ENCODE results near the gene JUP. TPM values are rescaled to one million over a fixed set of nuclear protein-coding genes. Genes with fewer than 3 reads are reported as not detected.
"Not testable (repeated sequence)": the region's sequence is repeated elsewhere in the genome, so short reads cannot be mapped to it uniquely, and the experiment has no call there.

Gene JUP
- total RNA-seq, 1 experiment from 2014 or later: 6.4 TPM

DNA sequence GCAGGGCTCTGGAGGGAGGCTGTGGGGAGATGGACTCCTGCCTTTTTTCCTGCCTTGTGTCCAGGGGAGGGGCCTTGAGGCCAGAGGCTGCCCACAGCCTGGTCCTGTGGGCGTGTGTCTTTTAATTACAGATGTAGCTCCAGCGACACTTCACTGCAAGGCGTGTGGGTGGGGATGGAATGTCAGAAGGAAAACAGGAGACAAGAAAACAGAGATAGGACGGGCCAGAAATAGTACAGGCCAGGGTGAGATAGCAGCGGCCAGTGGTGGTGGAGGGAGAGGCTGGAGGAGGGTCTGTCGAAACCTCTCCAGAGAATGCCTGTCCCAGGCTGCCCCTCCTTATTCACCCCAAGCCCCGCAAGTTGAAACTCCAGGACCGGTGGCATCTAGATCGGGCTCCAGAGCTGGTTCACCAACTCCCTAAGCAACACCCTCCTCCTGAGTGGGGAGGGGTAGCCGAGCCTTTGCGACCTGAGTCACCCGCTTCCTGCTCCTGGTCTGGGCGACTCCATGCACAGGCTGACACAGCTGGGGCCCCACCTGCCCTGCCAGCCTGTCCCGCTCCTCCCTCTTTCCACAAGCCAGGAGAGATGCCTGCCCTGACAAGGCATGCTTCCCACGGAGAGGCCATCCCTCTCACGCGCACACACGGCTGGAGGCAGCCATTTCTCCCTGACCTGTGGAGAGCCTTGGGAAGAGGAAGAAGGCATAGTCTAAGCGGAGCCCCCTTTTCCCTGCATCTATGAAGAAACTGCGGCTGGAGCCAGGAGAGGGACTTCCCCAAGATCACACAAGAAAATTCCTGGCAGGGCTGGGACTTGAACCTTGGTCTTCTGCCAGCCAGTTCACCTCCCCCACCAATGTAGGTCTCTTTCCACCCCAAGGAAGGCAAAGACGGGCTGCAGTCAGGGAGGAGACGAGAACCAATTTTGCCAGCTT is 6.6 kb upstream of the JUP start:
- Histone ChIP-seq H3K4me3 (no peak overlapping the region), H3K9me3 (no peaks in the 10 kb centered on the region), H3K36me3 (no peaks in the 10 kb centered on the region), H3K27me3 (no peaks in the 10 kb centered on the region)
- DNase-seq: peak; percentile 64

GRCh38 chr17:41787021-41787418 is 509 bp upstream of the JUP start:
- H3K4me3 ChIP-seq: no peak overlapping the region

GRCh38 chr17:41785859-41786226 is 668 bp downstream of the JUP start:
- H3K9me3 ChIP-seq: no peaks in the 10 kb centered on the region
- H3K27me3 ChIP-seq: no peaks in the 10 kb centered on the region
- peak overlapping the region; percentile 46 for H3K4me3 ChIP-seq
- no peaks in the 10 kb centered on the region for H3K36me3 ChIP-seq
- no peak for DNase-seq

More at GRCh38 chr17:41787021-41787418, 509 bp upstream of the JUP start:
- Histone ChIP-seq H3K9me3 (no peaks in the 10 kb centered on the region), H3K36me3 (no peaks in the 10 kb centered on the region), H3K27me3 (no peaks in the 10 kb centered on the region)
- DNase-seq: no peak

DNA sequence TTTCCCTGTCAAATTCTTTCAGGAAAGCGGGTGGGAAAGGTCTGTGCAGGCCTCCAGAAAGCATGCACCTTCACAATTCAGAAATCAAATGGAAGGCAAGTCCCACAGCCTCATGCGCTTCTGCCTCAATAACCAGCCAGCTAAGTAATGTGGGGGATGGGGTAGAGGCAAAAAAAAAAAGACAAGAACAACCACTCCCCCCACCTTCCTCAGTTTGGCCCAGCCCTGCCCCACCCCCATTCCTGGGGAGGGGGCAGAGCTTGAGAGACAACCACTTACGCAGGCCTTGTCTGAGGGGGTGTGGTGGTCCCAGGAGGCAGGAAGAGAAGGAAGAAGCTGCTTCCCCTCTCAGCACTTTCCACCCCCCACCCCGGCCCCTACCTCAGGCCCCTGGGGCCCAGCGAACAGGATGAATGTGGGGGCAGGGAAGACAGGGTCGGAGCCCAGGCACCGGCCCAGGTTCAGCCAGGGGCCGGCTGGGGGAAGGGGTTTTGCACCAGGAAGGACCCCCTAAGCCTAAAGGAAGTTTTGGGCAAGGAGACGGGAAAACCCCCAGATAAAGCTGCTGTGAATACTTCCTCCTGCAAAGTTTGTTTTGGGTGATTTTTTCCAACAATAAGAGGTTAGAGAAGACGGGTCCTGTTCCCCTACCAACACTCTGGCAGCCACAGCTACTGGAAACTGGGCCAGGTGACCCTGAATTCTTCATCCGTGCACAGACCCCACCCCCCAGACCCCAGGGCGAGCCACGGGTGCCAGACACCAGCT is 1.2 kb downstream of the JUP start:
- Histone ChIP-seq H3K4me3 (no peak overlapping the region; the same call in 1 of the 2 replicates), H3K9me3 (no peaks in the 10 kb centered on the region), H3K27me3 (no peaks in the 10 kb centered on the region), H3K36me3 (no peaks in the 10 kb centered on the region)
- no peak for DNase-seq

GRCh38 chr17:41784207-41784744 is 2.2 kb downstream of the JUP start:
- H3K4me3 ChIP-seq: no peak overlapping the region
- H3K9me3 ChIP-seq: no peaks in the 10 kb centered on the region
- DNase-seq: no peak
- H3K27me3 ChIP-seq: no peaks in the 10 kb centered on the region
- H3K36me3 ChIP-seq: no peaks in the 10 kb centered on the region

GRCh38 chr17:41782142-41782541 is 4.4 kb downstream of the JUP start:
- Histone ChIP-seq H3K27me3 (no peaks in the 10 kb centered on the region), H3K36me3 (no peaks in the 10 kb centered on the region), H3K9me3 (no peaks in the 10 kb centered on the region), H3K4me3 (no peak overlapping the region)
- no peak for DNase-seq

DNA sequence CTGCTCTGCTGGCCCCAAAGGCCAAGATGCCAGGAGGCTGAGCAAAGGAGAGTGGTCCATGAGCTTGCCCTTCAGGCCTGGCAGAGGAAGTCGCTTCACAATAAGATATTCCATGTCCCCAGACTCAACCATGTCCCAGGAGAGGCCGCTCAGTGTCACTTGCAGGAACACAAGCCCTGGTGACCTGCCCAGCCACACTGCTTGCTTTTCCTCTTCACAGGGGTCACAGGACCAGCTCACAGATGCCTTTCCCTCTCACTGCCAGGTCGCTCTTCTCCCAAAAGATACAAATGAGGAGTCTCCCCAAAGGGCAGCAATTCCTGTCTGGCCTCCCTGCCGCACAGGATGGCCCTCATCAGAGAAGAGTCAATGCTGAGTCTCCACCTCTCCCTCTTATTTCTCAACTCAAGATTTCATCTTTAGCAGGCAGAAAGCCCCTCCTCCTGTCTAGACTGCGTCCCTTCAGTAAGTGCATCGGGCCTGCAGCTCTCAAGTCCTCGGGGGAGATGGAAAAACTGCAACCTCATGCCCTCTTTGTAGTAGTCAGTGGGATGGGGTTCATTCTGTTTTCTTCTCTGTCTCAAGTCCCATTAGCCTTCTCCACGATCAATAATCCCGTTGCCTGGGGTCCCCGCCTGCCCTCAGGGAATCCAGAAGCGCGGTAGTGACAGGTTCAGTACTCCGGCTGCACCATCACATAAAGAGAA is 5.0 kb downstream of the JUP start:
- no peak for DNase-seq
- Histone ChIP-seq H3K36me3 (no peaks in the 10 kb centered on the region), H3K9me3 (no peaks in the 10 kb centered on the region), H3K4me3 (no peak overlapping the region), H3K27me3 (no peaks in the 10 kb centered on the region)

- no peaks in the 10 kb centered on the region for H3K36me3 ChIP-seq
- no peaks in the 10 kb centered on the region for H3K27me3 ChIP-seq
- no peak overlapping the region for H3K4me3 ChIP-seq
- no peak for DNase-seq
- no peaks in the 10 kb centered on the region for H3K9me3 ChIP-seq
Observed at GRCh38 chr17:41779954-41780353, 6.6 kb downstream of the JUP start.

- Histone ChIP-seq H3K9me3 (no peaks in the 10 kb centered on the region), H3K36me3 (no peaks in the 10 kb centered on the region), H3K27me3 (no peaks in the 10 kb centered on the region), H3K4me3 (no peak overlapping the region)
- peak; percentile 98 for DNase-seq
Observed at GRCh38 chr17:41777574-41778188, 8.8 kb downstream of the JUP start.

DNA sequence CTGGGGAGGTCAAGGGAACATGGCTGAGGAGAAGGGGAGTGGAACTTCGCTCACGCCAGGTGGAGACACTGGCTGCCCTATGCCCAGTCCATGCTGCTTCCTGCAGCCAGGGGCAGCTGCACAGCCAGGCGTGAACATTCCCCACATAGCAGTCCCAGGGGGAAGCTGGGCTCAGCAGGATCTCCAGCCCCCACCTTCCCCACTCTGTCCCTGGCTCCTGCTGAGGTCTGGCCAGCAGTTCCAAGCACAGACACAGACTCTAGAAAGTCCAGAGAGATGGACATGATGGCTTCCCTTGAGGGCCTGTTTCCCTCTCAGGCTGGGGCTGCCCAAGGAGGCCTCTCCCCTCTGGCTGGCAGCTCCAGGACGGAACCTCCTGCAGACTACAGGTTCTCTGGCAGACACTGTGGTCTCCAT is 9.3 kb downstream of the JUP start:
- peak; percentile 79 for DNase-seq
- H3K36me3 ChIP-seq: no peaks in the 10 kb centered on the region
- H3K9me3 ChIP-seq: no peaks in the 10 kb centered on the region
- no peak overlapping the region for H3K4me3 ChIP-seq
- no peaks in the 10 kb centered on the region for H3K27me3 ChIP-seq

DNA sequence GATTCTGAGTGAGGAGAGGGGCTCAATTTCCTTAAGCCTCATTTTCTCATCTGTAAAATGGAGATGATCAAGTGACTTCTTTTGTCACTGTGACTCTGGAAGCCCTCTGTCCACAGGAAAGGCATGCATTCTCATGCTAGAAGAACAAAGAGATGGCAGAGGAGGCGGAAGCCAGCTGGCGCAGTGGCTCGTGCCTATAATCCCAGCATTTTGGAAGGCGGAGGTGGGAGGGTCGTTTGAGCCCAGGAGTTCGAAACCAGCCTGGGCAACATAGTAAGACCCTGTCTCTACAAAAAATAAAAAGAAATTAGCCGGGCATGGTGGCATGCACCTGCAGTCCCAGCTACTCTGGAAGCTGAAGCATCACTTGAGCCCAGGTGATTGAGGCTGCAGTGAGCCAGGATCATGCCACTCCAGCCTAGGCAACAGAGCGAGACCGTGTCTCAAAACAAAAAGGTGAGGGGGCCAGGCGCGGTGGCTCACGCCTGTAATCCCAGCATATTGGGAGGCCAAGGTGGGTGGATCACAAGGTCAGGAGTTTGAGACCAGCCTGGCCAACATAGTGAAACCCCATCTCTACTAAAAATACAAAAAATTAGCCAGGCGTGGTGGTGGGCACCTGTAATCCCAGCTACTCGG is 10.1 kb downstream of the JUP start:
- not testable (repeated sequence) for H3K4me3 ChIP-seq, H3K9me3 ChIP-seq, H3K36me3 ChIP-seq, H3K27me3 ChIP-seq, DNase-seq

DNA sequence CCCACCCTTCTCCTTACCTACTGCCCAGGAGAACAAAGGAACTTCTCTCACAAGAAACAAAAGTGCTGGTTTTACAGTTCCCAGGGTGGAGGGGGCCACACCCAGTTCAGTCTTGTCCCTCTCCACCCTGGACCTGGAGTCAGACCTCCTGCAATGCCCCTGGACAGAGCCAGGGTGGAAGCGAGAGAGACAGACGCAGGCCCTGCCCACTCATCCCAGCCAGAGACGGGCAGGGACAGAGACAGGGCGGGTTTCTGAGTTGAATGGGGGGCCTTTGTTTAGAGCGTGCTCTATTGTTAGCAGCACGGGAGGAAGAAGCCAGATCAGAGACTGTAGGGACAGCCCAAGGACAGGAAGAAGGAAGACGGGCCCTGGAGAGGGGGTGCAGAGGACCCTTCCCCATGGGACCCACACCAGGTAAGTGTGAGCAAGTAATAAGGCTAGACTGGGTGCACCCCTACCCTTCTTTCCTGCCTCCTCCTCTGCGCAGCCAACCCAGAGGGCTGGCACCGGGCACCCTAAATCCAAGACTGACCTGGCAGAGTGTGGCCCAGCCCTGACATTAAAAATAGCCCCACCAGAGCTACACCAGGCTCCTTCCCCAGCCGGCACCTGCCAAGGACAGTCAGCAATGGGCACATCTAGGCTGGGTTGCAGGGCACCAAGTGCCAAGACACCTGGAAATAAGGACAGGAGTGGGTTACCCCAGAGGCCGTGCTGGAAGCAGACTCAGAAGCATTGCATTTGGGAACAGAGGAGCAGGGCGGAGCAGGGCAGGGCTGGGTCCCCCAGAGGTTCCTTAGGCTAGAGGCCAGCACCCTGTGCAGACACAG is 10.9 kb downstream of the JUP start:
- no peak overlapping the region for H3K4me3 ChIP-seq
- H3K36me3 ChIP-seq: no peaks in the 10 kb centered on the region
- DNase-seq: no peak
- no peaks in the 10 kb centered on the region for H3K9me3 ChIP-seq
- no peaks in the 10 kb centered on the region for H3K27me3 ChIP-seq

DNA sequence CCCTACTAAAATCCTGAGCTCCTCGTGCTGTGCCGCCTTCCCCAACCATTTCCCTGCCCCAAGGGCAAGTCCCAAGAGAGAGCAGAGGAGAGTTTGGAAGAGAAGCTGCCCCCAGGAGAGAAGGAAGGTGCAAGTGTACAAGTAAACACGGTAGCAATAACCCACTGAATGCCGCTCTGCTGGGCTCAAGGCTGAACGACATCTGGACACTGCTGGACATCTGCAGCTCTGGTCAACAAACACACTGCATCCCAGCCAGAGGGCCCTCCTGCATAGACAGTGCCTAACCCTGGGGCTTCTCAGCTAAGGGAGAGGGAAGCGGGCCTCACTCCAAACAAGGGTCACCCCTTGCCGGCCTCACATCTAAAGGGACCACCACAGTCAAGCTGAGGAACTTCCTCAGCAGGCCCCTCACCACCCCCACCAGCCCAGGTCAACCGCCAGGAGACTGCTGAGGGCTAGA is 12.7 kb downstream of the JUP start:
- Histone ChIP-seq H3K9me3 (no peaks in the 10 kb centered on the region), H3K4me3 (no peak overlapping the region), H3K27me3 (no peaks in the 10 kb centered on the region), H3K36me3 (no peaks in the 10 kb centered on the region)
- DNase-seq: no peak

DNA sequence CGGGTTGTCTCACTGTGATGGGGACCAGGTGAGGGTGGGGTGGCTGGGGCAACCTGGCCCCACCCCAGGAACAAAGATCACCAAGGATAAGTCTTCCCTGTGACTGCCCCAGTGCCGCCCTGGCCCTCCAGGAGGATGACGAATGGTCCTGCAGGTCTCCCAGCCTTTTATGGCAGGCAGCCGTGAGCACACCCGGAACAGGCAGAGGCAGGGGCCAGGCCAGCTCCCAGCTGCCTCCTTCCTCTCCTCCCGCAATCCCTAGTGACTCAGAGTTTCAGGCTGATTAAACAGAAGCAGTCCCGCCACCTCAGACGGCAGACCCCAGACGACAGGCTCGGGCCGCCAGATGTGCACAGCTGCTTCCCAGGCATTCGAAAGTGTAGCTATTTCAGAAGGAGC is 13.3 kb downstream of the JUP start:
- Histone ChIP-seq H3K36me3 (no peaks in the 10 kb centered on the region), H3K4me3 (no peak overlapping the region), H3K27me3 (no peaks in the 10 kb centered on the region), H3K9me3 (no peaks in the 10 kb centered on the region)
- peak; percentile 97 for DNase-seq

GRCh38 chr17:41772586-41773189 is 13.8 kb downstream of the JUP start:
- Histone ChIP-seq H3K4me3 (no peak overlapping the region), H3K9me3 (no peaks in the 10 kb centered on the region), H3K36me3 (no peaks in the 10 kb centered on the region), H3K27me3 (no peaks in the 10 kb centered on the region)
- no peak for DNase-seq

Measured in MG63 (cell line).